HepG2 (cell line): ENCODE measurements around the gene CD83. TPM values are rescaled to one million over a fixed set of nuclear protein-coding genes. Genes with fewer than 3 reads are reported as not detected.

Experiments used
- ATAC-seq: fragments of 200-7000 bp; cut with Tn5 transposase; 3 replicates; pipeline ENCODE4 v1.9.1; 2020; ENCODE audit warnings: mild to moderate bottlenecking, moderate library complexity
- BruUV-seq: library from RNA; stranded (reverse); fragments of 400-500 nt; replicated peaks from 2 replicates; lab custom pipeline; 2021; lab: Mats Ljungman, UMichigan
- CTCF ChIA-PET: fragments of 300-600 bp; formaldehyde crosslinking; extraction: SDS; loops from one replicate; lab custom pipeline; 2021; ENCODE audit warnings: low total read pairs, inconsistent platforms, low intra/inter-chr PET ratio; lab: Yijun Ruan, JAX
- POLR2A ChIA-PET: fragments of 350-600 bp; sonication (Branson Sonifier 250); formaldehyde crosslinking; loops from one replicate; lab custom pipeline; 2020; ENCODE audit warnings: antibody characterized with exemption, inconsistent platforms; lab: Yijun Ruan, JAX
- DNase-seq: peaks from one replicate; pipeline ENCODE4 v3.0.0-alpha.2; 2015; ENCODE audit warnings: low spot score
- FAIRE-seq: peaks from 3 replicates; lab custom pipeline; 2011; peaks lifted over from hg19 to GRCh38; lab: Jason Lieb, UNC
- H2AFZ ChIP-seq: one replicate; pipeline ENCODE4 v1.6.1; 2011; ENCODE audit warnings: low read length, inconsistent platforms
- H3K27ac ChIP-seq: fragments of 300-600 bp; 3 replicates; pipeline ENCODE4 v1.8.0; 2011; ENCODE audit warnings: mixed run types, mild to moderate bottlenecking, mixed read lengths, low read length, inconsistent platforms; ENCODE audit not compliant: insufficient read depth; ENCODE audit errors: extremely low read length
- H3K27me3 ChIP-seq, 2 experiments: fragments of 200-600 bp in 1 of 2; 2 replicates in 1 of 2; 3 replicates in 1 of 2; pipeline versions ENCODE4 v1.6.0 to v1.8.0; 2011; ENCODE audit warnings: low read length in 2 of 2, mild to moderate bottlenecking in 2 of 2, moderate library complexity in 2 of 2, inconsistent platforms in 1 of 2; ENCODE audit not compliant: insufficient read depth in 2 of 2, control insufficient read depth in 1 of 2
- H3K36me3 ChIP-seq, 2 experiments: fragments of 200-600 bp in 1 of 2; replicated peaks in 1 of 2; 2 replicates in 1 of 2; 3 replicates in 1 of 2; pipeline versions ENCODE4 v1.5.1 to v1.8.0; 2011; ENCODE audit warnings: low read length in 2 of 2, inconsistent platforms in 1 of 2; ENCODE audit not compliant: insufficient read depth in 2 of 2, control insufficient read depth in 1 of 2
- H3K4me1 ChIP-seq: 2 replicates; pipeline ENCODE4 v1.5.1; 2012; ENCODE audit warnings: low read length, inconsistent platforms; ENCODE audit not compliant: insufficient read depth
- H3K4me2 ChIP-seq: 2 replicates; pipeline ENCODE4 v1.6.0; 2011; ENCODE audit warnings: low read depth, low read length, inconsistent platforms
- H3K4me3 ChIP-seq, 3 experiments: fragments of 200-600 bp in 1 of 3; sonication (generic), shearing (Covaris generic) in 1 of 3; replicated peaks in 1 of 3; 2 replicates each; pipeline ENCODE4 v1.5.1; 2011 to 2016; ENCODE audit warnings: low read length in 3 of 3, inconsistent platforms in 2 of 3, low read depth in 2 of 3, mild to moderate bottlenecking in 2 of 3, control low read depth in 1 of 3, mixed read lengths in 1 of 3; ENCODE audit not compliant: insufficient read depth in 1 of 3
- H3K79me2 ChIP-seq: one replicate; pipeline ENCODE4 v1.6.1; 2011; ENCODE audit warnings: low read length, inconsistent platforms; ENCODE audit not compliant: insufficient read depth
- H3K9ac ChIP-seq: 2 replicates; pipeline ENCODE4 v1.6.0; 2011; ENCODE audit warnings: mild to moderate bottlenecking, low read depth, low read length, inconsistent platforms; ENCODE audit not compliant: insufficient read depth
- H3K9me3 ChIP-seq: 2 replicates; pipeline ENCODE4 v1.5.1; 2012; ENCODE audit warnings: mild to moderate bottlenecking, low read length
- H4K20me1 ChIP-seq: 2 replicates; pipeline ENCODE4 v1.6.0; 2011; ENCODE audit warnings: inconsistent platforms, mild to moderate bottlenecking, low read length, moderate library complexity; ENCODE audit not compliant: insufficient read depth
- ATM ChIP-seq: fragments of 450-650 bp; IDR thresholded peaks from 2 replicates; pipeline ENCODE4 v1.7.1; 2017; ENCODE audit warnings: mild to moderate bottlenecking, borderline replicate concordance
- EEA1 ChIP-seq: sonication (generic); formaldehyde crosslinking; IDR thresholded peaks from 2 replicates; pipeline ENCODE4 v1.5.1; 2020; ENCODE audit warnings: mild to moderate bottlenecking, missing genetic modification reagents, borderline replicate concordance
- ELF1 ChIP-seq: sonication (generic); formaldehyde crosslinking; IDR thresholded peaks from 2 replicates; pipeline ENCODE4 v1.4.0; 2020; ENCODE audit warnings: missing genetic modification reagents
- FOXA1 ChIP-seq, 2 experiments: fragments of 450-650 bp in 1 of 2; sonication (generic) in 1 of 2; formaldehyde crosslinking in 1 of 2; IDR thresholded peaks; 2 replicates each; pipeline versions ENCODE4 v1.4.0 to v1.6.1; 2016 to 2020; ENCODE audit warnings: missing genetic modification reagents in 1 of 2
- FOXO1 ChIP-seq: sonication (generic); formaldehyde crosslinking; IDR thresholded peaks from 2 replicates; pipeline ENCODE4 v1.4.0; 2020; ENCODE audit warnings: missing genetic modification reagents
- IKZF1 ChIP-seq: fragments of 450-650 bp; IDR thresholded peaks from 2 replicates; pipeline ENCODE4 v1.7.1; 2016
- MAFK ChIP-seq, 2 experiments: IDR thresholded peaks in 1 of 2; conservative IDR thresholded peaks in 1 of 2; 2 replicates each; pipeline ENCODE4 v1.6.1; 2011; ENCODE audit warnings: improper control_type of control experiment in 2 of 2, low read length in 2 of 2
- MEF2D ChIP-seq: sonication (generic); formaldehyde crosslinking; IDR thresholded peaks from 2 replicates; pipeline ENCODE4 v1.5.1; 2020; ENCODE audit warnings: mild to moderate bottlenecking, missing genetic modification reagents
- NBN ChIP-seq: fragments of 450-650 bp; conservative IDR thresholded peaks from 2 replicates; pipeline ENCODE4 v1.6.1; 2017
- PTBP1 ChIP-seq: fragments of 200-400 bp; formaldehyde crosslinking; IDR thresholded peaks from 2 replicates; pipeline ENCODE4 v1.6.1; 2018; ENCODE audit warnings: low read length, low read depth; ENCODE audit not compliant: poor library complexity, severe bottlenecking
- SMARCC2 ChIP-seq: fragments of 450-650 bp; IDR thresholded peaks from 2 replicates; pipeline ENCODE4 v1.6.1; 2017; ENCODE audit warnings: antibody characterized with exemption, mild to moderate bottlenecking
- SNRNP70 ChIP-seq: fragments of 200-400 bp; formaldehyde crosslinking; IDR thresholded peaks from 2 replicates; pipeline ENCODE4 v1.6.1; 2017; ENCODE audit warnings: mild to moderate bottlenecking, low read depth, low read length, moderate library complexity
- TOE1 ChIP-seq: sonication (generic); formaldehyde crosslinking; IDR thresholded peaks from 2 replicates; pipeline ENCODE4 v1.4.0; 2020; ENCODE audit warnings: mild to moderate bottlenecking, missing genetic modification reagents
- TOPORS ChIP-seq: sonication (generic); formaldehyde crosslinking; IDR thresholded peaks from 2 replicates; pipeline ENCODE4 v1.8.0; 2023; ENCODE audit warnings: mild to moderate bottlenecking, missing genetic modification reagents
- U2AF2 ChIP-seq: fragments of 200-400 bp; formaldehyde crosslinking; IDR thresholded peaks from 2 replicates; pipeline ENCODE4 v1.6.1; 2017; ENCODE audit warnings: low read depth, mild to moderate bottlenecking, low read length
- ZNF24 ChIP-seq: fragments of 450-650 bp; IDR thresholded peaks from 2 replicates; pipeline ENCODE4 v1.6.1; 2017; ENCODE audit warnings: antibody characterized with exemption, mild to moderate bottlenecking
- ZNF570 ChIP-seq: sonication (generic); formaldehyde crosslinking; IDR thresholded peaks from 2 replicates; pipeline ENCODE4 v1.4.0; 2020; ENCODE audit warnings: mild to moderate bottlenecking, missing genetic modification reagents, borderline replicate concordance
- WGBS: methylation state at CpG from one replicate; pipeline ENCODE4 v1.1.6; 2017; ENCODE audit warnings: low lambda C conversion rate; 5-methylcytosine and 5-hydroxymethylcytosine counted together
- in situ Hi-C: cut with HindIII; loops from 2 replicates; pipeline ENCODE4 v1.10.0; 2017; ENCODE audit warnings: low pct_unique_long_range_greater_than_20kb; ENCODE audit not compliant: extremely low pct_ligation_motif_present
- intact Hi-C: fragments of 100-400 bp; cut with micrococcal nuclease; formaldehyde crosslinking; loops from one replicate; pipeline ENCODE4 v1.10.0; 2022; ENCODE audit not compliant: unreplicated experiment
- polyA plus RNA-seq, 8 experiments: library from polyadenylated mRNA; depleted of rRNA in 3 of 8; stranded (reverse) in 7 of 8; unstranded in 1 of 8; fragments of >200 nt; fragmentation: Illumina TruSeq in 4 of 8; extraction: Trizol in 4 of 8; gene quantifications; 2 replicates each; pipeline versions ENCODE4 v1.2.1 to v1.2.3, GENCODE V29; 2011 to 2016; ENCODE audit warnings: low read depth in 4 of 8, missing spikeins in 1 of 8, mixed read lengths in 1 of 8; ENCODE audit not compliant: insufficient read depth in 1 of 8
- total RNA-seq, 5 experiments: library from RNA; depleted of rRNA; stranded (reverse); fragments of >200 nt; fragmentation: Illumina TruSeq; extraction: Trizol; gene quantifications; 2 replicates each; pipeline ENCODE4 v1.2.3, GENCODE V29; 2016; ENCODE audit warnings: low read depth in 1 of 5
- TF ChIP-seq, protein P1 (sequence below): sonication (generic); formaldehyde crosslinking; IDR thresholded peaks from 2 replicates; pipeline ENCODE4 v1.5.0; 2020; ENCODE audit warnings: missing genetic modification reagents
- TF ChIP-seq, protein P2 (sequence below): sonication (generic); formaldehyde crosslinking; IDR thresholded peaks from 2 replicates; pipeline ENCODE4 v1.5.0; 2020; ENCODE audit warnings: missing genetic modification reagents

Gene CD83
- total and polyA plus RNA-seq, 2 of the 13 experiments (the other 11 are each of a cell fraction or from before 2014, with no cell fraction given) = 0.46 to 2.3 TPM

- Histone ChIP-seq H2AFZ (no peak overlapping the region), H3K4me2 (no peak overlapping the region), H3K4me3 (no peak overlapping the region), H3K27ac (no peak overlapping the region), H3K79me2 (no peaks in the 10 kb centered on the region), H3K36me3 (no peaks in the 10 kb centered on the region), H3K27me3 (peaks cover 4 to 8% of the 10 kb centered on the region in 2 experiments; a peak in 4 of 5 replicates), H3K9me3 (peaks cover 15% of the 10 kb centered on the region), H3K4me1 (no peaks in the 10 kb centered on the region), H3K9ac (no peak overlapping the region), H4K20me1 (no peaks in the 10 kb centered on the region)
- WGBS = 44% methylated on average over 5 of the region's 5 CpGs
- ChIA-PET POLR2A (no interaction called here), CTCF (no interaction called here)
- no peak for DNase-seq
- BruUV-seq = no TSS peak
- FAIRE-seq = no peak
- intact Hi-C loops = no loop called here
- in situ Hi-C loops = no loop called here
- no peak for TF ChIP-seq TOPORS
- no peak for TF ChIP-seq ATM
- TF ChIP-seq IKZF1 = no peak
- TF ChIP-seq FOXO1 (CRISPR knock-in tag) = no peak
- no peak for TF ChIP-seq TOE1 (CRISPR knock-in tag)
- TF ChIP-seq, protein P1, sequence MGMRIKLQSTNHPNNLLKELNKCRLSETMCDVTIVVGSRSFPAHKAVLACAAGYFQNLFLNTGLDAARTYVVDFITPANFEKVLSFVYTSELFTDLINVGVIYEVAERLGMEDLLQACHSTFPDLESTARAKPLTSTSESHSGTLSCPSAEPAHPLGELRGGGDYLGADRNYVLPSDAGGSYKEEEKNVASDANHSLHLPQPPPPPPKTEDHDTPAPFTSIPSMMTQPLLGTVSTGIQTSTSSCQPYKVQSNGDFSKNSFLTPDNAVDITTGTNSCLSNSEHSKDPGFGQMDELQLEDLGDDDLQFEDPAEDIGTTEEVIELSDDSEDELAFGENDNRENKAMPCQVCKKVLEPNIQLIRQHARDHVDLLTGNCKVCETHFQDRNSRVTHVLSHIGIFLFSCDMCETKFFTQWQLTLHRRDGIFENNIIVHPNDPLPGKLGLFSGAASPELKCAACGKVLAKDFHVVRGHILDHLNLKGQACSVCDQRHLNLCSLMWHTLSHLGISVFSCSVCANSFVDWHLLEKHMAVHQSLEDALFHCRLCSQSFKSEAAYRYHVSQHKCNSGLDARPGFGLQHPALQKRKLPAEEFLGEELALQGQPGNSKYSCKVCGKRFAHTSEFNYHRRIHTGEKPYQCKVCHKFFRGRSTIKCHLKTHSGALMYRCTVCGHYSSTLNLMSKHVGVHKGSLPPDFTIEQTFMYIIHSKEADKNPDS = no peak
- TF ChIP-seq U2AF2 = no peak
- TF ChIP-seq PTBP1 = no peak
- no peak for TF ChIP-seq ZNF570 (CRISPR knock-in tag)
- TF ChIP-seq ZNF24 = no peak
- TF ChIP-seq SMARCC2 = no peak
- TF ChIP-seq MEF2D = no peak
- TF ChIP-seq NBN = no peak
- no peak for TF ChIP-seq FOXA1 (IDR thresholded peaks at IDR 0.05)
- no peak for TF ChIP-seq FOXA1 (CRISPR knock-in tag; IDR thresholded peaks at IDR 0.05)
- TF ChIP-seq SNRNP70 = no peak
- TF ChIP-seq MAFK (conservative IDR thresholded peaks at IDR 0.05 in 1 of 2, IDR thresholded peaks at IDR 0.05 in 1 of 2; ENCODE audit: low read length in 2 of 2) = no peak
- no peak for TF ChIP-seq EEA1
- TF ChIP-seq, protein P2, sequence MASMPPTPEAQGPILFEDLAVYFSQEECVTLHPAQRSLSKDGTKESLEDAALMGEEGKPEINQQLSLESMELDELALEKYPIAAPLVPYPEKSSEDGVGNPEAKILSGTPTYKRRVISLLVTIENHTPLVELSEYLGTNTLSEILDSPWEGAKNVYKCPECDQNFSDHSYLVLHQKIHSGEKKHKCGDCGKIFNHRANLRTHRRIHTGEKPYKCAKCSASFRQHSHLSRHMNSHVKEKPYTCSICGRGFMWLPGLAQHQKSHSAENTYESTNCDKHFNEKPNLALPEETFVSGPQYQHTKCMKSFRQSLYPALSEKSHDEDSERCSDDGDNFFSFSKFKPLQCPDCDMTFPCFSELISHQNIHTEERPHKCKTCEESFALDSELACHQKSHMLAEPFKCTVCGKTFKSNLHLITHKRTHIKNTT = no peak
- TF ChIP-seq ELF1 = no peak
- ATAC-seq = no peak
These were observed 9.7 kb upstream of the CD83 start for GRCh38 chr6:14107711-14108494.
